ACC112 (cell line): ENCODE data around the gene YIPF3.

Experiments
- H2AFZ ChIP-seq: fragments of 200-600 bp; sonication (generic); one replicate; pipeline ENCODE4 v1.6.0; 2017; ENCODE audit warnings: antibody characterized with exemption, low read length; ENCODE audit not compliant: unreplicated experiment
- H3K27ac ChIP-seq: fragments of 200-600 bp; sonication (generic); 2 replicates; pipeline ENCODE4 v1.5.1; 2014; ENCODE audit warnings: low read depth, mild to moderate bottlenecking, antibody characterized with exemption, low read length, moderate library complexity
- H3K27me3 ChIP-seq: fragments of 200-600 bp; sonication (generic); 2 replicates; pipeline ENCODE4 v1.6.1; 2014; ENCODE audit warnings: mild to moderate bottlenecking, antibody characterized with exemption, low read length, moderate library complexity, mixed read lengths; ENCODE audit not compliant: insufficient read depth
- H3K36me3 ChIP-seq: fragments of 200-600 bp; sonication (generic); 2 replicates; pipeline ENCODE4 v1.6.1; 2016; ENCODE audit warnings: mild to moderate bottlenecking, antibody characterized with exemption, low read length, moderate library complexity, mixed read lengths; ENCODE audit not compliant: insufficient read depth
- H3K4me1 ChIP-seq: fragments of 200-600 bp; sonication (generic); one replicate; pipeline ENCODE4 v1.6.1; 2016; ENCODE audit warnings: low read length, mixed read lengths; ENCODE audit not compliant: insufficient read depth, unreplicated experiment, control insufficient read depth
- H3K4me3 ChIP-seq: fragments of 200-600 bp; sonication (generic); 2 replicates; pipeline ENCODE4 v1.5.1; 2014; ENCODE audit warnings: mild to moderate bottlenecking, low read depth, low read length
- H3K79me2 ChIP-seq: fragments of 200-600 bp; sonication (generic); one replicate; pipeline ENCODE4 v1.6.0; 2016; ENCODE audit warnings: low read length; ENCODE audit not compliant: control insufficient read depth, unreplicated experiment, insufficient read depth

The YIPF3 gene

GRCh38 chr6:43461936-43462335, 54.8 kb downstream of the YIPF3 start:
- Histone ChIP-seq H3K79me2 (no peaks in the 10 kb centered on the region), H3K36me3 (no peaks in the 10 kb centered on the region), H3K27me3 (peaks cover 12% of the 10 kb centered on the region), H3K4me1 (peaks cover 9% of the 10 kb centered on the region), H3K27ac (no peak overlapping the region), H2AFZ (no peak overlapping the region), H3K4me3 (no peak overlapping the region)
